ENCODE results near the gene PPP1R12C. TPM values are rescaled to one million over a fixed set of nuclear protein-coding genes. Genes with fewer than 3 reads are reported as not detected.

PPP1R12C gene
- total and polyA plus RNA-seq, 7 donors = 53.6 to 222 (median 139) TPM

- no peaks in the 10 kb centered on the region for H3K27me3 ChIP-seq
- WGBS, 2 donors = 1% methylated on average over 25 of the region's 25 CpGs
- H3K36me3 ChIP-seq = peaks cover 0 to 7% (median 3%) of the 10 kb centered on the region in 4 donors
- peak; percentile 92 for DNase-seq
- peak overlapping the region; percentile 95 to 99 (median 98) for H3K27ac ChIP-seq
- H3K4me1 ChIP-seq = peaks cover 0 to 62% (median 54%) of the 10 kb centered on the region in 4 donors
- peak in 1 of 4 donors; percentile 48 for TF ChIP-seq EP300 (IDR thresholded peaks at IDR 0.05)
- peak; percentile 31 to 49 for TF ChIP-seq POLR2A (IDR thresholded peaks at IDR 0.05)
- TF ChIP-seq CTCF (IDR thresholded peaks at IDR 0.05) = no peak
- TF ChIP-seq POLR2AphosphoS5 (IDR thresholded peaks at IDR 0.05) = peak; percentile 59 to 87 (median 78)
- peak overlapping the region; percentile 76 to 96 (median 86) for H3K4me3 ChIP-seq
- intact Hi-C loops (cut with DNase I) = loop anchor here (5.0 to 10.0 kb wide), 4 partner anchors 538 to 1249 kb away; partner anchors contain the start of genes LENG9, MYADM, TSEN34 and U2AF2
- H3K9me3 ChIP-seq = no peaks in the 10 kb centered on the region
Observed at GRCh38 chr19:55116232-55116858, 1.1 kb downstream of the PPP1R12C start.

- peak overlapping the region; percentile 95 to 99 (median 98) for H3K27ac ChIP-seq
- no peaks in the 10 kb centered on the region for H3K27me3 ChIP-seq
- DNase-seq = no peak
- 76% methylated on average over 13 of the region's 13 CpGs for WGBS, 2 donors
- H3K36me3 ChIP-seq = peaks cover 0 to 9% (median 4%) of the 10 kb centered on the region in 4 donors
- H3K9me3 ChIP-seq = no peaks in the 10 kb centered on the region
- intact Hi-C loops (cut with DNase I) = loop anchor here (5.0 to 10.0 kb wide), 4 partner anchors 539 to 1248 kb away; partner anchors contain the start of genes LENG9, MYADM, TSEN34 and U2AF2
- H3K4me1 ChIP-seq = peaks cover 0 to 69% (median 60%) of the 10 kb centered on the region in 4 donors
- TF ChIP-seq CTCF (IDR thresholded peaks at IDR 0.05) (no peak), POLR2A (IDR thresholded peaks at IDR 0.05) (no peak), POLR2AphosphoS5 (IDR thresholded peaks at IDR 0.05) (peak in 2 of 4 donors; percentile 49 to 58), EP300 (IDR thresholded peaks at IDR 0.05) (peak in 1 of 4 donors; percentile 46)
- peak overlapping the region; percentile 76 to 96 (median 86) for H3K4me3 ChIP-seq
Observed at GRCh38 chr19:55115446-55116065, 1.9 kb downstream of the PPP1R12C start.

GRCh38 chr19:55114566-55115145 lies 2.8 kb downstream of the PPP1R12C start:
- Histone ChIP-seq H3K27me3 (no peaks in the 10 kb centered on the region), H3K4me3 (peak overlapping the region in 3 of 4 donors; percentile 84 to 96 (median 87)), H3K4me1 (peaks cover 0 to 74% (median 63%) of the 10 kb centered on the region in 4 donors), H3K9me3 (no peaks in the 10 kb centered on the region), H3K27ac (peak overlapping the region; percentile 95 to 99 (median 98)), H3K36me3 (peaks cover 0 to 17% (median 6%) of the 10 kb centered on the region in 4 donors)
- DNase-seq = no peak
- intact Hi-C loops (cut with DNase I) = loop anchor here (5.0 to 10.0 kb wide), 4 partner anchors 540 to 1247 kb away; partner anchors contain the start of genes LENG9, MYADM, TSEN34 and U2AF2
- TF ChIP-seq EP300 (IDR thresholded peaks at IDR 0.05) (no peak), CTCF (IDR thresholded peaks at IDR 0.05) (no peak), POLR2A (IDR thresholded peaks at IDR 0.05) (no peak), POLR2AphosphoS5 (IDR thresholded peaks at IDR 0.05) (no peak)
- WGBS, 2 donors = 91 to 95% methylated on average over 9 of the region's 9 CpGs

GRCh38 chr19:55113570-55114039 lies 3.8 kb downstream of the PPP1R12C start:
- DNase-seq = peak; percentile 99
- Histone ChIP-seq H3K4me1 (peaks cover 0 to 78% (median 65%) of the 10 kb centered on the region in 4 donors), H3K9me3 (no peaks in the 10 kb centered on the region), H3K27me3 (no peaks in the 10 kb centered on the region), H3K36me3 (peaks cover 0 to 27% (median 8%) of the 10 kb centered on the region in 4 donors), H3K4me3 (peak overlapping the region in 3 of 4 donors; percentile 25 to 96 (median 35)), H3K27ac (peak overlapping the region; percentile 95 to 99 (median 98))
- 55 to 59% methylated on average over 12 of the region's 12 CpGs for WGBS, 2 donors
- intact Hi-C loops (cut with DNase I) = loop anchor here (2.0 to 10.0 kb wide), 4 partner anchors 25 to 919 kb away; partner anchors contain the start of genes LENG9, TSEN34 and U2AF2
- TF ChIP-seq POLR2AphosphoS5 (IDR thresholded peaks at IDR 0.05) (peak; percentile 80 to 93 (median 82)), CTCF (IDR thresholded peaks at IDR 0.05) (no peak), POLR2A (IDR thresholded peaks at IDR 0.05) (peak; percentile 13 to 65), EP300 (IDR thresholded peaks at IDR 0.05) (peak; percentile 97 to 99 (median 99))
